Bronchial epithelial cell (primary cell): Measurements from ENCODE around the gene IBA57. TPM values are rescaled to one million over a fixed set of nuclear protein-coding genes. Genes with fewer than 3 reads are reported as not detected.
"Not testable (repeated sequence)": the region's sequence is repeated elsewhere in the genome, so short reads cannot be mapped to it uniquely, and the experiment has no call there.

ENCODE experiments used
- DNase-seq: peaks from one replicate; pipeline ENCODE4 v3.0.0-alpha.2; 2010; ENCODE audit warnings: low read depth
- FAIRE-seq: peaks from 2 replicates; lab custom pipeline; 2011; peaks lifted over from hg19 to GRCh38; lab: Jason Lieb, UNC
- H3K27me3 ChIP-seq: 2 replicates; pipeline ENCODE4 v1.5.1; 2011; ENCODE audit warnings: low read length; ENCODE audit not compliant: control insufficient read depth, insufficient read depth
- H3K36me3 ChIP-seq: 2 replicates; pipeline ENCODE4 v1.5.1; 2011; ENCODE audit warnings: low read length; ENCODE audit not compliant: control insufficient read depth, insufficient read depth
- H3K4me3 ChIP-seq: 2 replicates; pipeline ENCODE4 v1.5.1; 2011; ENCODE audit warnings: mild to moderate bottlenecking, low read depth, low read length, control low read depth
- CTCF ChIP-seq: IDR thresholded peaks from 2 replicates; pipeline ENCODE4 v1.5.1; 2011; ENCODE audit warnings: mild to moderate bottlenecking, moderate library complexity, low read length, control low read depth, inconsistent platforms; ENCODE audit not compliant: insufficient read depth, severe bottlenecking
- total RNA-seq: library from RNA; depleted of rRNA; stranded (reverse); fragments of >200 nt; gene quantifications from 2 replicates; pipeline ENCODE4 v1.2.1, GENCODE V29; 2014

IBA57 gene
- total RNA-seq, 1 donor from 2014 or later = 2.6 TPM

GRCh38 chr1:228170666-228171065 is 5.1 kb downstream of the IBA57 start:
- TF ChIP-seq CTCF = no peak
- no peak for DNase-seq
- peak; percentile 7 for FAIRE-seq
- Histone ChIP-seq H3K36me3 (peaks cover 7% of the 10 kb centered on the region), H3K27me3 (no peaks in the 10 kb centered on the region), H3K4me3 (no peak overlapping the region)

- Histone ChIP-seq H3K36me3 (peaks cover 7% of the 10 kb centered on the region), H3K27me3 (no peaks in the 10 kb centered on the region), H3K4me3 (no peak overlapping the region)
- DNase-seq (no peak), FAIRE-seq (no peak)
- no peak for TF ChIP-seq CTCF
Observed at GRCh38 chr1:228171221-228171891, 5.8 kb downstream of the IBA57 start.

GRCh38 chr1:228172591-228173527 is 7.3 kb downstream of the IBA57 start:
- TF ChIP-seq CTCF = no peak
- Histone ChIP-seq H3K27me3 (no peaks in the 10 kb centered on the region), H3K4me3 (no peak overlapping the region), H3K36me3 (peaks cover 7% of the 10 kb centered on the region)
- FAIRE-seq (no peak), DNase-seq (no peak)

GRCh38 chr1:228173528-228174481 is 8.2 kb downstream of the IBA57 start:
- H3K4me3 ChIP-seq, DNase-seq, H3K27me3 ChIP-seq, FAIRE-seq, H3K36me3 ChIP-seq: not testable (repeated sequence)

GRCh38 chr1:228174482-228175315 is 9.1 kb downstream of the IBA57 start:
- Histone ChIP-seq H3K27me3 (no peaks in the 10 kb centered on the region), H3K4me3 (no peak overlapping the region), H3K36me3 (peaks cover 7% of the 10 kb centered on the region)
- FAIRE-seq (no peak), DNase-seq (no peak)
- TF ChIP-seq CTCF = no peak
